Psoas muscle (tissue), 8 donors: ENCODE measurements around the gene BORCS6. TPM values are rescaled to one million over a fixed set of nuclear protein-coding genes. Genes with fewer than 3 reads are reported as not detected.

ENCODE experiments used
- ATAC-seq, 4 donors: fragments of 200-7000 bp; cut with Tn5 transposase; one replicate each; pipeline ENCODE4 v1.9.1; 2020; ENCODE audit warnings: moderate library complexity in 3 of 4, mild to moderate bottlenecking in 2 of 4
- DNase-seq, 2 donors: peaks; one replicate each; pipeline ENCODE4 v3.0.0-alpha.2; 2020
- H3K27ac ChIP-seq: fragments of 200-600 bp; one replicate; pipeline ENCODE4 v1.8.0; 2022
- H3K27me3 ChIP-seq, 3 donors: fragments of 200-600 bp in 1 of 3; one replicate each; pipeline versions ENCODE4 v1.6.1 to v1.8.0; 2013 to 2022; ENCODE audit warnings: low read length in 2 of 3, mild to moderate bottlenecking in 2 of 3, moderate library complexity in 1 of 3; ENCODE audit not compliant: insufficient read depth in 3 of 3
- H3K36me3 ChIP-seq, 2 donors: fragments of 200-600 bp in 1 of 2; one replicate each; pipeline versions ENCODE4 v1.6.1 to v1.8.0; 2013 to 2022; ENCODE audit warnings: low read depth in 1 of 2, mild to moderate bottlenecking in 1 of 2, moderate library complexity in 1 of 2; ENCODE audit not compliant: insufficient read depth in 1 of 2
- H3K4me1 ChIP-seq: fragments of 200-600 bp; one replicate; pipeline ENCODE4 v1.8.0; 2022
- H3K4me3 ChIP-seq: fragments of 200-600 bp; one replicate; pipeline ENCODE4 v1.8.0; 2022; ENCODE audit warnings: mild to moderate bottlenecking
- H3K9me3 ChIP-seq: fragments of 200-600 bp; one replicate; pipeline ENCODE4 v1.8.0; 2022
- WGBS, 3 donors: extraction: QIAGEN DNeasy Blood & Tissue Kit; methylation state at CpG; one replicate each; pipeline versions ENCODE4 v1.1.6 to v1.1.7; 2013; 5-methylcytosine and 5-hydroxymethylcytosine counted together
- intact Hi-C, 2 donors: fragments of 100-400 bp; cut with DNase I; formaldehyde crosslinking; loops; one replicate each; pipeline versions ENCODE4 v1.11.0 to v1.14.2; 2022
- polyA plus RNA-seq, 3 donors: library from polyadenylated mRNA; stranded (reverse); fragments of 200-250 nt; gene quantifications; one replicate each; pipeline ENCODE4 v1.2.3, GENCODE V29; 2013
- total RNA-seq, 4 donors: library from RNA; stranded (reverse); fragmentation: NEBNext Ultra II Directional in 2 of 4; extraction: Animal tissue kit (Norgen Biotek cat#: 25700) in 2 of 4; gene quantifications; one replicate each; pipeline versions ENCODE4 v1.2.1 to v1.2.4, GENCODE V29; 2021 to 2023
- TF ChIP-seq, protein P1 (sequence below): fragments of 200-600 bp; IDR thresholded peaks from one replicate; pipeline ENCODE4 v1.8.0; 2022; ENCODE audit warnings: antibody characterized with exemption
- donor health status: healthy with polysubstance abuse.
- donor health status: DM: no; HTN: no; CAD: no; lungs with moderate emphysema.
- donor health status: Bipolar disorder and iron deficiency.
- donor health status: healthy.
- donor health status: DM: yes; HTN: yes; CAD: no.
- donor health status: DM: no; HTN: no; CAD: no.
- donor health status: DM: no; HTN: no; CAD: no.
- donor health status: DM: yes; HTN: yes; CAD: no.

BORCS6 gene
- total and polyA plus RNA-seq, 7 donors: 8.8 to 19.3 (median 11.2) TPM

- ATAC-seq (no peak), DNase-seq (no peak)
- Histone ChIP-seq H3K9me3 (no peaks in the 10 kb centered on the region), H3K36me3 (peaks cover 16 to 100% of the 10 kb centered on the region in 2 donors), H3K4me1 (no peaks in the 10 kb centered on the region), H3K27ac (no peak overlapping the region), H3K4me3 (no peak overlapping the region), H3K27me3 (no peaks in the 10 kb centered on the region)
- TF ChIP-seq, protein P1, sequence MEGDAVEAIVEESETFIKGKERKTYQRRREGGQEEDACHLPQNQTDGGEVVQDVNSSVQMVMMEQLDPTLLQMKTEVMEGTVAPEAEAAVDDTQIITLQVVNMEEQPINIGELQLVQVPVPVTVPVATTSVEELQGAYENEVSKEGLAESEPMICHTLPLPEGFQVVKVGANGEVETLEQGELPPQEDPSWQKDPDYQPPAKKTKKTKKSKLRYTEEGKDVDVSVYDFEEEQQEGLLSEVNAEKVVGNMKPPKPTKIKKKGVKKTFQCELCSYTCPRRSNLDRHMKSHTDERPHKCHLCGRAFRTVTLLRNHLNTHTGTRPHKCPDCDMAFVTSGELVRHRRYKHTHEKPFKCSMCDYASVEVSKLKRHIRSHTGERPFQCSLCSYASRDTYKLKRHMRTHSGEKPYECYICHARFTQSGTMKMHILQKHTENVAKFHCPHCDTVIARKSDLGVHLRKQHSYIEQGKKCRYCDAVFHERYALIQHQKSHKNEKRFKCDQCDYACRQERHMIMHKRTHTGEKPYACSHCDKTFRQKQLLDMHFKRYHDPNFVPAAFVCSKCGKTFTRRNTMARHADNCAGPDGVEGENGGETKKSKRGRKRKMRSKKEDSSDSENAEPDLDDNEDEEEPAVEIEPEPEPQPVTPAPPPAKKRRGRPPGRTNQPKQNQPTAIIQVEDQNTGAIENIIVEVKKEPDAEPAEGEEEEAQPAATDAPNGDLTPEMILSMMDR: no peak
- WGBS, 3 donors: 88 to 91% (median 91%) methylated on average over 21 of the region's 21 CpGs
- intact Hi-C loops: no loop called here
Observed at GRCh38 chr17:8234361-8235270, 44.6 kb upstream of the BORCS6 start.

- H3K9me3 ChIP-seq: no peaks in the 10 kb centered on the region
- WGBS, 3 donors: 93 to 96% (median 96%) methylated on average over 10 of the region's 10 CpGs
- DNase-seq (no peak), ATAC-seq (no peak)
- no peak overlapping the region for H3K27ac ChIP-seq
- peaks cover 6% of the 10 kb centered on the region for H3K4me1 ChIP-seq
- H3K4me3 ChIP-seq: no peak overlapping the region
- no peaks in the 10 kb centered on the region for H3K27me3 ChIP-seq
- intact Hi-C loops: no loop called here
- TF ChIP-seq, protein P1: no peak
- H3K36me3 ChIP-seq: peaks cover 16 to 95% of the 10 kb centered on the region in 2 donors
Observed at GRCh38 chr17:8231701-8232100, 41.7 kb upstream of the BORCS6 start.

GRCh38 chr17:8227238-8227581 is 37.2 kb upstream of the BORCS6 start:
- Histone ChIP-seq H3K27me3 (no peaks in the 10 kb centered on the region), H3K27ac (peak overlapping the region; percentile 78), H3K9me3 (no peaks in the 10 kb centered on the region), H3K4me1 (peaks cover 15% of the 10 kb centered on the region), H3K4me3 (peak overlapping the region; percentile 55), H3K36me3 (peaks cover 11 to 50% of the 10 kb centered on the region in 2 donors)
- no peak for ATAC-seq
- TF ChIP-seq, protein P1: no peak
- intact Hi-C loops: loop anchor here (2.0 to 5.0 kb wide), 3 partner anchors 20 to 90 kb away; partner anchors contain the start of gene TMEM107 (in 1 of the 2)
- WGBS, 3 donors: 87 to 92% (median 87%) methylated on average over 4 of the region's 4 CpGs
- DNase-seq: no peak

GRCh38 chr17:8226536-8227237 is 36.7 kb upstream of the BORCS6 start:
- DNase-seq (peak; percentile 64 to 82), ATAC-seq (peak; percentile 5 to 35 (median 22))
- intact Hi-C loops: loop anchor here (2.0 to 5.0 kb wide), 3 partner anchors 20 to 89 kb away; partner anchors contain the start of gene TMEM107 (in 1 of the 2)
- 5 to 9% (median 8%) methylated on average over 32 of the region's 32 CpGs for WGBS, 3 donors
- Histone ChIP-seq H3K27me3 (no peaks in the 10 kb centered on the region), H3K4me1 (peaks cover 15% of the 10 kb centered on the region), H3K36me3 (peaks cover 10 to 45% of the 10 kb centered on the region in 2 donors), H3K4me3 (peak overlapping the region; percentile 55), H3K27ac (peak overlapping the region; percentile 78), H3K9me3 (no peaks in the 10 kb centered on the region)
- TF ChIP-seq, protein P1: no peak
